DOHH2 (cell line): ENCODE data around the gene TOP2A.

Experiments used
- H3F3A ChIP-seq: fragments of 200-600 bp; sonication (generic), shearing (Covaris generic); 2 replicates; pipeline ENCODE4 v1.6.0; 2016; ENCODE audit warnings: antibody characterized with exemption, mild to moderate bottlenecking; ENCODE audit not compliant: control insufficient read depth, insufficient read depth
- H3K27ac ChIP-seq: fragments of 200-600 bp; sonication (generic); 2 replicates; pipeline ENCODE4 v1.5.1; 2014; ENCODE audit warnings: low read depth, mild to moderate bottlenecking, low read length, moderate library complexity
- H3K27me3 ChIP-seq: fragments of 200-600 bp; sonication (generic); 2 replicates; pipeline ENCODE4 v1.6.1; 2014; ENCODE audit warnings: mild to moderate bottlenecking, low read length, mixed read lengths; ENCODE audit not compliant: control insufficient read depth
- H3K36me3 ChIP-seq: fragments of 200-600 bp; sonication (generic); 2 replicates; pipeline ENCODE4 v1.6.1; 2014; ENCODE audit warnings: mild to moderate bottlenecking, low read length, moderate library complexity, mixed read lengths; ENCODE audit not compliant: control insufficient read depth
- H3K4me1 ChIP-seq: fragments of 200-600 bp; sonication (generic); 2 replicates; pipeline ENCODE4 v1.6.1; 2014; ENCODE audit warnings: mild to moderate bottlenecking, low read length, mixed read lengths; ENCODE audit not compliant: control insufficient read depth
- H3K4me2 ChIP-seq: fragments of 200-600 bp; sonication (generic); 2 replicates; pipeline ENCODE4 v1.6.0; 2014; ENCODE audit warnings: mild to moderate bottlenecking, low read length, moderate library complexity
- H3K4me3 ChIP-seq: fragments of 200-600 bp; sonication (generic); 2 replicates; pipeline ENCODE4 v1.5.1; 2014; ENCODE audit warnings: mild to moderate bottlenecking, low read length, mixed read lengths
- H3K79me2 ChIP-seq: fragments of 200-600 bp; sonication (generic); 2 replicates; pipeline ENCODE4 v1.6.1; 2014; ENCODE audit warnings: mild to moderate bottlenecking, low read length, mixed read lengths; ENCODE audit not compliant: control insufficient read depth
- H3K9me2 ChIP-seq: fragments of 200-600 bp; sonication (generic); replicated peaks from 2 replicates; pipeline ENCODE4 v1.6.1; 2014; ENCODE audit warnings: mild to moderate bottlenecking, low read length, mixed read lengths; ENCODE audit not compliant: control insufficient read depth
- H3K9me3 ChIP-seq: fragments of 200-600 bp; sonication (generic); 2 replicates; pipeline ENCODE4 v1.6.1; 2014; ENCODE audit warnings: antibody characterized with exemption, low read length, mixed read lengths; ENCODE audit not compliant: control insufficient read depth, insufficient read depth
- H4K20me1 ChIP-seq: fragments of 200-600 bp; sonication (generic); 2 replicates; pipeline ENCODE4 v1.6.0; 2014; ENCODE audit warnings: low read depth, mild to moderate bottlenecking, antibody characterized with exemption, low read length, moderate library complexity; ENCODE audit not compliant: control insufficient read depth, insufficient read depth
- CTCF ChIP-seq: fragments of 200-600 bp; sonication (generic); IDR thresholded peaks from one replicate; pipeline ENCODE4 v1.5.1; 2014; ENCODE audit warnings: antibody characterized with exemption, mild to moderate bottlenecking, low read depth, low read length; ENCODE audit not compliant: poor library complexity, severe bottlenecking
- EZH2phosphoT487 ChIP-seq: fragments of 200-600 bp; sonication (generic); IDR thresholded peaks from 2 replicates; pipeline ENCODE4 v1.6.1; 2017; ENCODE audit warnings: borderline replicate concordance, mild to moderate bottlenecking, antibody characterized with exemption, low read length, moderate library complexity, mixed read lengths

TOP2A gene

GRCh38 chr17:40425741-40426140, 8.0 kb upstream of the TOP2A start:
- no peak for TF ChIP-seq CTCF
- no peak for TF ChIP-seq EZH2phosphoT487
- no peaks in the 10 kb centered on the region for H3K79me2 ChIP-seq
- H3K4me3 ChIP-seq, result no peak overlapping the region
- H4K20me1 ChIP-seq, result no peaks in the 10 kb centered on the region
- H3K36me3 ChIP-seq, result no peaks in the 10 kb centered on the region
- H3K9me3 ChIP-seq, result no peaks in the 10 kb centered on the region
- H3K9me2 ChIP-seq, result no peaks in the 10 kb centered on the region
- no peak overlapping the region for H3K27ac ChIP-seq
- no peaks in the 10 kb centered on the region for H3F3A ChIP-seq
- peaks cover 11% of the 10 kb centered on the region; the same call in 1 of the 2 replicates for H3K27me3 ChIP-seq
- no peak overlapping the region for H3K4me2 ChIP-seq
- H3K4me1 ChIP-seq, result peaks cover 4% of the 10 kb centered on the region; the same call in 1 of the 2 replicates

- Histone ChIP-seq H3K79me2 (no peaks in the 10 kb centered on the region), H3K36me3 (no peaks in the 10 kb centered on the region), H3F3A (no peaks in the 10 kb centered on the region), H4K20me1 (no peaks in the 10 kb centered on the region), H3K4me1 (peaks cover 19% of the 10 kb centered on the region), H3K4me3 (no peak overlapping the region), H3K9me2 (no peaks in the 10 kb centered on the region), H3K27me3 (peaks cover 6% of the 10 kb centered on the region; the same call in 1 of the 2 replicates), H3K27ac (no peak overlapping the region), H3K9me3 (no peaks in the 10 kb centered on the region), H3K4me2 (no peak overlapping the region)
- TF ChIP-seq EZH2phosphoT487 (no peak), CTCF (no peak)
Measured at GRCh38 chr17:40422990-40423633, 5.4 kb upstream of the TOP2A start.

- Histone ChIP-seq H3F3A (peaks cover 3% of the 10 kb centered on the region; the same call in 1 of the 2 replicates), H3K27ac (no peak overlapping the region), H3K9me2 (no peaks in the 10 kb centered on the region), H3K9me3 (no peaks in the 10 kb centered on the region), H3K4me3 (no peak overlapping the region), H3K36me3 (peaks cover 29% of the 10 kb centered on the region), H4K20me1 (peaks cover 5% of the 10 kb centered on the region; the same call in 1 of the 2 replicates), H3K79me2 (peaks cover 29% of the 10 kb centered on the region), H3K27me3 (no peaks in the 10 kb centered on the region), H3K4me2 (no peak overlapping the region), H3K4me1 (peaks cover 30% of the 10 kb centered on the region)
- TF ChIP-seq CTCF (no peak), EZH2phosphoT487 (no peak)
Measured at GRCh38 chr17:40419559-40420331, 2.0 kb upstream of the TOP2A start.
